ENCODE measurements around the gene RPAIN. TPM values are rescaled to one million over a fixed set of nuclear protein-coding genes. Genes with fewer than 3 reads are reported as not detected.
"Not testable (repeated sequence)": the region's sequence is repeated elsewhere in the genome, so short reads cannot be mapped to it uniquely, and the experiment has no call there.

RPAIN gene
- total and polyA plus RNA-seq, 2 of the 8 experiments (the other 6 are each of a cell fraction or from before 2014, with no cell fraction given), result 54.5 to 57.7 TPM

- H2BK20ac ChIP-seq (ENCODE audit: low read length); H4K8ac ChIP-seq (ENCODE audit: extremely low read depth, insufficient read depth, low read length); H3K79me1 ChIP-seq (ENCODE audit: low read depth, low read length); H3K27me3 ChIP-seq (replicated peaks in 1 of 4; ENCODE audit: control insufficient read depth in 3 of 4, extremely low read depth in 1 of 4, insufficient read depth in 3 of 4, low read length in 3 of 4); H2AK5ac ChIP-seq (ENCODE audit: low read depth, low read length); H2BK15ac ChIP-seq (ENCODE audit: low read length); H3K23me2 ChIP-seq (ENCODE audit: low read depth, low read length); H3K9ac ChIP-seq (replicated peaks in 1 of 4; ENCODE audit: extremely low read depth in 1 of 4, low read depth in 3 of 4, low read length in 3 of 4); H4K5ac ChIP-seq (ENCODE audit: insufficient read length, low read depth, low read length); H3K56ac ChIP-seq (replicated peaks; ENCODE audit: insufficient read length, low read depth, low read length); H2BK12ac ChIP-seq (ENCODE audit: low read depth, low read length); H3K4ac ChIP-seq (replicated peaks; ENCODE audit: insufficient read length, low read depth, low read length); DNase-seq (ENCODE audit: low read depth in 1 of 2, low spot score in 2 of 2); H2BK5ac ChIP-seq (ENCODE audit: low read depth, low read length); H4K91ac ChIP-seq (replicated peaks; ENCODE audit: insufficient read length, low read length); H3K27ac ChIP-seq (ENCODE audit: low read depth, low read length); H3K9me3 ChIP-seq (ENCODE audit: insufficient read depth in 2 of 2, low read depth in 1 of 2, low read length in 1 of 2); H3K23ac ChIP-seq (ENCODE audit: insufficient read length); H3K4me3 ChIP-seq (ENCODE audit: extremely low read depth in 1 of 4, insufficient read depth in 2 of 4, low read depth in 3 of 4, low read length in 4 of 4); H3K18ac ChIP-seq (ENCODE audit: extremely low read depth, low read length); H2BK120ac ChIP-seq (replicated peaks; ENCODE audit: low read depth, low read length); H2AFZ ChIP-seq (ENCODE audit: low read length); H3K14ac ChIP-seq (ENCODE audit: insufficient read length); FAIRE-seq; H3K4me1 ChIP-seq (replicated peaks in 1 of 4; ENCODE audit: control insufficient read depth in 3 of 4, insufficient read depth in 4 of 4, low read length in 3 of 4): not testable (repeated sequence)
- Histone ChIP-seq H3K4me2 (ENCODE audit: insufficient read depth in 1 of 2, low read depth in 2 of 2, low read length in 2 of 2) (0 out of 4 replicates have a peak overlapping the region, but pooled peaks of 1 of the 2 experiments have one; percentile 5), H4K20me1 (replicated peaks in 1 of 2; ENCODE audit: control insufficient read depth in 1 of 2, insufficient read depth in 2 of 2, low read length in 2 of 2) (peaks cover 5 to 25% of the 10 kb centered on the region in 2 experiments), H3K79me2 (ENCODE audit: control insufficient read depth in 1 of 2, insufficient read depth in 2 of 2, low read length in 2 of 2) (peaks cover 12 to 41% of the 10 kb centered on the region in 2 experiments), H3K36me3 (ENCODE audit: control insufficient read depth in 2 of 4, insufficient read depth in 4 of 4, low read length in 3 of 4) (peaks cover 26 to 72% (median 54%) of the 10 kb centered on the region in 4 experiments)
- POLR2A ChIA-PET (ENCODE audit: partially characterized antibody), result interaction anchor here (0.6 to 21.2 kb wide), 5 partner anchors 7 to 1962 kb away, joined by 4 to 228 read pairs (median 5); partner anchors contain the start of genes DERL2, MIS12, NUP88 and RPAIN
- CTCF ChIA-PET (ENCODE audit: partially characterized antibody), result interaction anchor here (1.6 kb wide), 1 partner anchor 18 kb away, joined by 4 read pairs; no protein-coding TSS in a partner anchor
- 94% methylated on average over 9 of the region's 12 CpGs; no CpG with 5 or more reads in 1 of the 2 experiments for WGBS, 2 experiments (ENCODE audit: extremely low coverage in 1 of 2, insufficient coverage in 1 of 2, insufficient read length in 1 of 2, insufficient replicate concordance in 2 of 2, low coverage in 1 of 2, low lambda C conversion rate in 2 of 2, missing lambda C conversion rate in 1 of 2)
Observed at GRCh38 chr17:5435781-5436315, 15.9 kb downstream of the RPAIN start.

All from H1 (cell line).